ENCODE measurements around the gene GJB6.

The GJB6 gene

DNA sequence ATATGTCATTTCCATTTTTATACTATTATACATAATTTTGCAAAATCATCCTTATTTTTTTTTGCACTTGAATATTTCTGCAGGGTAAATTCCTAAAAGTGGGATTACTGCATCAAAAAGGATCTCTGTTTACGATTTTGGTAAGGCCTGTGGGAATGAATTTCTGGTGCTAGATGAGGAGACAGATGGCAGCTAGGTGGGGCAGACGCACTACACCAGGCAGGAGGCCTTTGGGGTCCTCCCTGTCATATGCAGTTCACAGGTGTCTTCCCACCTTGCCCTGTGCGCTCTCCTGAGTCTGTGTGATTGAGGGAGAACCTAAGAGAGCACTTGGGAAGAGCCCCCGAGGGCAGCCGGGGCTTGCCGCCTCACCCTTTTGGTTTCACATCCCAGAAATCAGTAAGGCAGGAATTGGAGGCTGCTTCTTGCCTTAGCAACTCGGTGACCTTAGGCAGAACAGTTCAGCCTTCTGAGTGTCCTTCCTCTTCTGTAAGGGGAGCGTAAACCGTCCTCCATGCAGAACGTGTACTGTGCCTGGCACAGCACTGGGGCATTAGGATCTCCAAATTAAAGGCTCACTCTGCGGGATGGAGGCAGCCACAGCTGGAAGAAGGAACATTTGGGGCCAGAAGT, 25.9 kb downstream of the GJB6 start:
- H3K27me3 Mint-ChIP-seq: peaks cover 14% of the 10 kb centered on the region
- H3K36me3 Mint-ChIP-seq: peaks cover 2% of the 10 kb centered on the region
- no peak overlapping the region for H3K4me3 Mint-ChIP-seq
- no peaks in the 10 kb centered on the region for H3K4me1 Mint-ChIP-seq
- ATAC-seq (ENCODE audit: low read depth): no peak
- H3K27ac Mint-ChIP-seq: no peak overlapping the region
- no peak for DNase-seq (ENCODE audit: low spot score in 2 of 2)
- H3K9me3 Mint-ChIP-seq: peaks cover 2% of the 10 kb centered on the region

DNA sequence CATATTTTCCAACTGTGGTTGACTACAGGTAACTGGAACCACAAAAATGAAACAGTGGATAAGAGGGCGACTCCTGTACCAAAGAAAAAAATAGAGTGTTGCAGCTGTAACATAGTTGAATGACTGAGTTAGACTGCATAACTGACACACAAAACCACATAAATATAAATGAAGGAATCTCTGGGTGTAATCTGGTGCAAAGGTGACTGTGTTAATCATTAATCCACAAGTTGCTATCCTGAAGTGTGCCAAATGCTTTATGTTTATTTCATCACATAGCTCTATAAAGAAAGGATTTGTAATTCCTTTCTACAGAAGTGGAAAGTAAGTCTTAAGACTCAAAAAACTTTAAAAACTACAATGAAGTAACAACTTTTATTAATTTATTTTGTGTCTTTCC, 33.3 kb downstream of the GJB6 start:
- no peak for DNase-seq (ENCODE audit: low spot score in 2 of 2)
- Mint-ChIP-seq H3K27me3 (peaks cover 19% of the 10 kb centered on the region), H3K9me3 (peaks cover 2% of the 10 kb centered on the region), H3K4me1 (peaks cover 14% of the 10 kb centered on the region), H3K27ac (no peak overlapping the region), H3K36me3 (peaks cover 2% of the 10 kb centered on the region), H3K4me3 (no peak overlapping the region)
- no peak for ATAC-seq (ENCODE audit: low read depth)

DNA sequence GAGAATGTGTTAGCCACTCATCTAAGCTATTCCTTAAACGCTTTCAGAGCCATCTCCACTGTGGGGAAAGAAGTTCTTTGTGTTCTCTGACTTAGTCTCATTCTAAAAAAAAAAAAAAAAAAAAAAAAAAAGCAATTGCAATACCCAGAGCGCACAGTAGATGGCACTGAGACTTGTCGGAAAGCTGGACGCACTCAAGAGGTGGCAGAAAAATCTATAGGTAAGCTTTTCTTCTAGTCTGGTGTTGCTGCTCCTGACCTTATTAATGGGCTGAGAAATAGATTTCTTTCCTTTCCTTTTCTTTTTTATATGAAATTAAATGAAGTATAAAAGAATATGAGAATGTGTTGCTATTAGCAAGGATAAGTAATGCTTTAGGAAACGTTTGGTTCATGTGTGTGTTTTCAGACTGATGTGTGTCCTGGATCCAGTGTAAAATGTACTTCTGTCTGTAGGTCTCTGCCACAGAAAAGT, 34.7 kb downstream of the GJB6 start:
- Mint-ChIP-seq H3K36me3 (peaks cover 2% of the 10 kb centered on the region), H3K4me3 (no peak overlapping the region), H3K9me3 (peaks cover 2% of the 10 kb centered on the region), H3K4me1 (peaks cover 15% of the 10 kb centered on the region), H3K27me3 (peaks cover 18% of the 10 kb centered on the region), H3K27ac (no peak overlapping the region)
- ATAC-seq (ENCODE audit: low read depth) (peak; percentile 37), DNase-seq (ENCODE audit: low spot score in 2 of 2) (peak in 1 of 2 donors; percentile 16)

- Mint-ChIP-seq H3K4me3 (no peak overlapping the region), H3K36me3 (no peaks in the 10 kb centered on the region), H3K27ac (no peak overlapping the region), H3K27me3 (peaks cover 16% of the 10 kb centered on the region), H3K4me1 (peaks cover 15% of the 10 kb centered on the region), H3K9me3 (no peaks in the 10 kb centered on the region)
- no peak for ATAC-seq (ENCODE audit: low read depth)
- DNase-seq (ENCODE audit: low spot score in 2 of 2): no peak
These were observed 36.3 kb downstream of the GJB6 start for GRCh38 chr13:20195801-20196200.

GRCh38 chr13:20193907-20194631, 38.0 kb downstream of the GJB6 start:
- Mint-ChIP-seq H3K9me3 (no peaks in the 10 kb centered on the region), H3K36me3 (no peaks in the 10 kb centered on the region), H3K4me3 (peak overlapping the region; percentile 71), H3K4me1 (peaks cover 20% of the 10 kb centered on the region), H3K27ac (peak overlapping the region; percentile 62), H3K27me3 (peaks cover 17% of the 10 kb centered on the region)
- ATAC-seq (ENCODE audit: low read depth): peak; percentile 74
- peak; percentile 25 to 26 for DNase-seq (ENCODE audit: low spot score in 2 of 2)

- H3K27ac Mint-ChIP-seq: peak overlapping the region; percentile 62
- ATAC-seq (ENCODE audit: low read depth) (peak; percentile 13), DNase-seq (ENCODE audit: low spot score in 2 of 2) (peak in 1 of 2 donors; percentile 24)
- peak overlapping the region; percentile 71 for H3K4me3 Mint-ChIP-seq
- peaks cover 20% of the 10 kb centered on the region for H3K4me1 Mint-ChIP-seq
- no peaks in the 10 kb centered on the region for H3K36me3 Mint-ChIP-seq
- no peaks in the 10 kb centered on the region for H3K9me3 Mint-ChIP-seq
- H3K27me3 Mint-ChIP-seq: peaks cover 17% of the 10 kb centered on the region
These were observed 38.8 kb downstream of the GJB6 start for GRCh38 chr13:20193162-20193906.

GRCh38 chr13:20192836-20193161, 39.3 kb downstream of the GJB6 start, which contains the start of gene GJB2:
GJB2 (minus strand) TSS chr13:20192938; CDS start chr13:20189581, 3,357 bp downstream.
- Mint-ChIP-seq H3K27ac (peak within 1 kb of the TSS; percentile 62), H3K36me3 (no peaks in the 10 kb centered on the region), H3K27me3 (peaks cover 17% of the 10 kb centered on the region), H3K4me3 (peak within 1 kb of the TSS; percentile 74), H3K9me3 (no peaks in the 10 kb centered on the region), H3K4me1 (peaks cover 20% of the 10 kb centered on the region)
- DNase-seq (ENCODE audit: low spot score in 2 of 2): peak in 1 of 2 donors; percentile 17
- ATAC-seq (ENCODE audit: low read depth): no peak

GRCh38 chr13:20192158-20192835, 39.8 kb downstream of the GJB6 start:
- Mint-ChIP-seq H3K27ac (no peak overlapping the region), H3K4me1 (peaks cover 20% of the 10 kb centered on the region), H3K9me3 (no peaks in the 10 kb centered on the region), H3K36me3 (no peaks in the 10 kb centered on the region), H3K27me3 (peaks cover 17% of the 10 kb centered on the region), H3K4me3 (peak overlapping the region; percentile 74)
- DNase-seq (ENCODE audit: low spot score in 2 of 2) (peak in 1 of 2 donors; percentile 6), ATAC-seq (ENCODE audit: low read depth) (no peak)

- no peaks in the 10 kb centered on the region for H3K36me3 Mint-ChIP-seq
- peak overlapping the region; percentile 74 for H3K4me3 Mint-ChIP-seq
- no peaks in the 10 kb centered on the region for H3K9me3 Mint-ChIP-seq
- peaks cover 16% of the 10 kb centered on the region for H3K27me3 Mint-ChIP-seq
- ATAC-seq (ENCODE audit: low read depth) (peak; percentile 37), DNase-seq (ENCODE audit: low spot score in 2 of 2) (peak in 1 of 2 donors; percentile 14)
- H3K4me1 Mint-ChIP-seq: peaks cover 20% of the 10 kb centered on the region
- no peak overlapping the region for H3K27ac Mint-ChIP-seq
These were observed 40.6 kb downstream of the GJB6 start for GRCh38 chr13:20191311-20192157.

GRCh38 chr13:20190481-20191310, 41.4 kb downstream of the GJB6 start:
- no peak overlapping the region for H3K27ac Mint-ChIP-seq
- DNase-seq (ENCODE audit: low spot score in 2 of 2): no peak
- H3K27me3 Mint-ChIP-seq: peaks cover 15% of the 10 kb centered on the region
- H3K4me1 Mint-ChIP-seq: peaks cover 20% of the 10 kb centered on the region
- no peaks in the 10 kb centered on the region for H3K36me3 Mint-ChIP-seq
- no peak overlapping the region for H3K4me3 Mint-ChIP-seq
- no peaks in the 10 kb centered on the region for H3K9me3 Mint-ChIP-seq
- ATAC-seq (ENCODE audit: low read depth): no peak

GRCh38 chr13:20190076-20190475, 42.0 kb downstream of the GJB6 start:
- ATAC-seq (ENCODE audit: low read depth) (no peak), DNase-seq (ENCODE audit: low spot score in 2 of 2) (no peak)
- peaks cover 14% of the 10 kb centered on the region for H3K27me3 Mint-ChIP-seq
- no peaks in the 10 kb centered on the region for H3K36me3 Mint-ChIP-seq
- H3K9me3 Mint-ChIP-seq: no peaks in the 10 kb centered on the region
- H3K4me1 Mint-ChIP-seq: peaks cover 18% of the 10 kb centered on the region
- H3K27ac Mint-ChIP-seq: no peak overlapping the region
- H3K4me3 Mint-ChIP-seq: no peak overlapping the region

GRCh38 chr13:20188667-20189553, 43.2 kb downstream of the GJB6 start:
- Mint-ChIP-seq H3K9me3 (no peaks in the 10 kb centered on the region), H3K4me1 (peaks cover 7% of the 10 kb centered on the region), H3K27me3 (peaks cover 7% of the 10 kb centered on the region), H3K27ac (no peak overlapping the region), H3K36me3 (no peaks in the 10 kb centered on the region), H3K4me3 (no peak overlapping the region)
- no peak for DNase-seq (ENCODE audit: low spot score in 2 of 2)
- peak; percentile 23 for ATAC-seq (ENCODE audit: low read depth)

Measured in memory B cell (primary cell).